KMS-11 (cell line): ENCODE measurements around the gene KCNH2.

Experiments used
- H2AFZ ChIP-seq: fragments of 200-600 bp; sonication (generic); 2 replicates; pipeline ENCODE4 v1.6.1; 2016; ENCODE audit warnings: antibody characterized with exemption, mixed run types, low read depth
- H3K27ac ChIP-seq: fragments of 200-600 bp; sonication (generic); 2 replicates; pipeline ENCODE4 v1.6.1; 2016; ENCODE audit warnings: mild to moderate bottlenecking, mixed run types
- H3K27me3 ChIP-seq: fragments of 200-600 bp; sonication (generic); 2 replicates; pipeline ENCODE4 v1.6.1; 2017; ENCODE audit warnings: mild to moderate bottlenecking, low read depth, mixed run types, moderate library complexity; ENCODE audit not compliant: insufficient read depth
- H3K36me3 ChIP-seq: fragments of 200-600 bp; sonication (generic); 2 replicates; pipeline ENCODE4 v1.6.1; 2017; ENCODE audit warnings: mild to moderate bottlenecking, mixed run types; ENCODE audit not compliant: insufficient read depth
- H3K4me1 ChIP-seq: fragments of 200-600 bp; sonication (generic); 2 replicates; pipeline ENCODE4 v1.6.1; 2016; ENCODE audit warnings: mild to moderate bottlenecking, low read depth, mixed run types; ENCODE audit not compliant: poor library complexity, severe bottlenecking
- H3K4me2 ChIP-seq: fragments of 200-600 bp; sonication (generic); 2 replicates; pipeline ENCODE4 v1.7.0; 2016; ENCODE audit warnings: mild to moderate bottlenecking, mixed run types
- H3K4me3 ChIP-seq: fragments of 200-600 bp; sonication (generic); IDR thresholded peaks from 2 replicates; pipeline ENCODE4 v1.6.1; 2017; ENCODE audit warnings: low read depth, low read length, mixed read lengths; ENCODE audit not compliant: insufficient read depth
- H3K79me2 ChIP-seq: fragments of 200-600 bp; sonication (generic); 2 replicates; pipeline ENCODE4 v1.6.1; 2016; ENCODE audit warnings: low read depth, mixed run types; ENCODE audit not compliant: insufficient read depth
- H3K9ac ChIP-seq: fragments of 200-600 bp; sonication (generic); 2 replicates; pipeline ENCODE4 v1.6.1; 2016; ENCODE audit warnings: mild to moderate bottlenecking, mixed run types
- H4K20me1 ChIP-seq: fragments of 200-600 bp; sonication (generic); 2 replicates; pipeline ENCODE4 v1.6.1; 2016; ENCODE audit warnings: mild to moderate bottlenecking, mixed run types; ENCODE audit not compliant: insufficient read depth
- CTCF ChIP-seq: fragments of 200-600 bp; sonication (generic); conservative IDR thresholded peaks from 2 replicates; pipeline ENCODE4 v1.6.1; 2017; ENCODE audit warnings: low read depth, mild to moderate bottlenecking, antibody characterized with exemption, low read length, moderate library complexity, mixed read lengths

Gene KCNH2

DNA sequence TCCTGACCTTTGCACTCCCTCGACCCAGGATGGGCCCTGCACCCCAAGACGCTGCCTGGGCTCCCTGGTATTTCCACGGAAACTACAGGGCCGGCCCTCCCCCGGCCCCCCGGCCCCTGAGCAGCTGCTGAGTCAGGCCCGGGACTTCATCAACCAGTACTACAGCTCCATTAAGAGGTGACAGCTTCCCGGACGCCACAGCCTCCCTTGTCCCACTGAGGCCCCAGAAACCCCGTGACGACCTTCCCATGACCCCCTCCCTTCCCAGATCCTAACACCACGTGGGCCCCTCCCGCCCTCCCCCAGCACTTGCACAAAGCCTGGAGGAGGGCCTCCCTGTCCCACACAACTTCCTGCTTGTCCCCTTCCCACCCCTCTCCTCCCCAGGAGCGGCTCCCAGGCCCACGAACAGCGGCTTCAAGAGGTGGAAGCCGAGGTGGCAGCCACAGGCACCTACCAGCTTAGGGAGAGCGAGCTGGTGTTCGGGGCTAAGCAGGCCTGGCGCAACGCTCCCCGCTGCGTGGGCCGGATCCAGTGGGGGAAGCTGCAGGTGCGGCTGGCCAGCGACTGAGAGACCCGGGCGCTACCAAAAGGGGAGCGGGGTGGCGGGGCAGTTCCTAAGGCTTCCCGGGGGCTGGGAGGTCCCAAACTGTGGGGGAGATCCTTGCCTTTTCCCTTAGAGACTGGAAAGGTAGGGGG lies 18.4 kb upstream of the KCNH2 start:
- H3K36me3 ChIP-seq, result no peaks in the 10 kb centered on the region

DNA sequence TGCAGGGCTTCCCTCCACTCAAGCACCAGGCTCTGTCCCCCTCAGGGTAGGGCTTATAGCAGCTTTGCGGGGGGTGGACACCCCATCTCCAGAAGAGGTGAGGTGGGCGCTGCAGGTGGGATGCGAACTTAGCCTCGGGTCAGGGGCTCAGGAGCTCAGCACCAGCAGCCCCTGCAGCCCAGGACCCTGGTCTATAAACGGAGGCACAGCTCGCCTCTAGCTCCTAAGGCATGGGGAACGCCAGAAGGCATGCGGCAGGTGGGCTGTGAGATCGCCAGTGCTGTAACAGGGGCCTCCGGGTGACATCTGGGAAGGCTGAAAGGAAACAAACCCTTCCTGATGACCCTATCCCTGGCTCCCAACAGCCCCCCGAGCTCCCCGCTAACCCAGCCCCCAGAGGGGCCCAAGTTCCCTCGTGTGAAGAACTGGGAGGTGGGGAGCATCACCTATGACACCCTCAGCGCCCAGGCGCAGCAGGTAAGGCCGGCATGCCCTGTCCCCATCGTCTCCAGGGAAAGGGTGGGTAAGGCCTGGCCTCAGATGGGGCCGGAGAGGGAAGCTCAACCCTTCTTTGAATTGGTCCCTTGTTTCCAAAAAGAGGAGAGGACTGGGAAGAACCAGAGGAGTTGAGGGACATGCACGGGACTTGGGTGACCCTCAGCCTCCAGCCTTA lies 16.9 kb upstream of the KCNH2 start:
- no peak overlapping the region for H3K9ac ChIP-seq
- H2AFZ ChIP-seq, result no peak overlapping the region
- no peaks in the 10 kb centered on the region for H3K79me2 ChIP-seq
- H3K36me3 ChIP-seq, result no peaks in the 10 kb centered on the region
- no peaks in the 10 kb centered on the region for H3K4me1 ChIP-seq
- peaks cover 37% of the 10 kb centered on the region for H3K27me3 ChIP-seq
- H3K27ac ChIP-seq, result no peak overlapping the region
- H3K4me2 ChIP-seq, result no peak overlapping the region
- no peaks in the 10 kb centered on the region for H4K20me1 ChIP-seq
- no peak for TF ChIP-seq CTCF
- H3K4me3 ChIP-seq, result no peak overlapping the region

More for the DNA sequence above, 18.4 kb upstream of the KCNH2 start:
- H4K20me1 ChIP-seq, result no peaks in the 10 kb centered on the region
- H3K4me2 ChIP-seq, result no peak overlapping the region
- H3K27me3 ChIP-seq, result peaks cover 22% of the 10 kb centered on the region; the same call in 1 of the 2 replicates
- no peak for TF ChIP-seq CTCF
- no peak overlapping the region for H3K9ac ChIP-seq
- H2AFZ ChIP-seq, result no peak overlapping the region
- no peaks in the 10 kb centered on the region for H3K79me2 ChIP-seq
- H3K4me3 ChIP-seq, result no peak overlapping the region
- H3K27ac ChIP-seq, result no peak overlapping the region
- no peaks in the 10 kb centered on the region for H3K4me1 ChIP-seq

DNA sequence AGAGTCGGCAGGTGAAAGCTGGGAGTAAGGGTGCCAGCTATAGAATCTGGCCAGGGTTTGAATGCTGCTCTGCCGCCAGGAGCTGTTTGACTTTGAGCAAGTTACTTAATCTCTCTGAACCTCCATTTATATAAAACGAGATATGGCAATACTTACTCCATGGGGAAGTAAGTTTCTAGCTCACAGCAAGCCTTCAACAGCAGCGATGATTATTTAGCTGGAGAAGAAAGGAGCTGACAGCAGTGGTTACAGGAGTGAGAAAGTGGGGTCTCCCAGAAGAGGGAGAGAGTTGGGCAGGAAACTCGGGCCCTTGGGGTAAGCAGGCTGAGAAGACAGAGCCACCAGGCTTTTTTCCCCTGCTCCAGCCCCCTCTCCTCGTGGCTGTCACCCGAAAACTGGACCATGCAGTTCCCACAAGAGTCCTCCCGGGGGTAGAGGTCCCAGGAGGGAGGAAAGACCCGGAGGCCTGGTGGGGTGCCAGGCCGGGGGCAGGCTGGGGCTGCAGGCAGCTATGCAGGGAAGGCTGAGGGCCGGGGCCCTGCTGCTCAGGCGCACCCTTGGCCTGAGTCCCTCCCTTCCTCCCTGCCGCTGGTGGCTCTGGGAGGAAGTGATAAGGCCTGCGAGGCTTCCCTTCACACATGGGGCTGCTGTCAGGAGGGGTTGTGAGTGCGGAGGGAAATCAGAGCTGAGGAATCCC lies 16.2 kb upstream of the KCNH2 start:
- H3K4me3 ChIP-seq, result no peak overlapping the region
- no peaks in the 10 kb centered on the region for H3K4me1 ChIP-seq
- no peaks in the 10 kb centered on the region for H3K79me2 ChIP-seq
- H3K4me2 ChIP-seq, result no peak overlapping the region
- peaks cover 44% of the 10 kb centered on the region for H3K27me3 ChIP-seq
- no peaks in the 10 kb centered on the region for H3K36me3 ChIP-seq
- H2AFZ ChIP-seq, result no peak overlapping the region
- no peak for TF ChIP-seq CTCF
- H4K20me1 ChIP-seq, result no peaks in the 10 kb centered on the region
- no peak overlapping the region for H3K27ac ChIP-seq
- H3K9ac ChIP-seq, result no peak overlapping the region

DNA sequence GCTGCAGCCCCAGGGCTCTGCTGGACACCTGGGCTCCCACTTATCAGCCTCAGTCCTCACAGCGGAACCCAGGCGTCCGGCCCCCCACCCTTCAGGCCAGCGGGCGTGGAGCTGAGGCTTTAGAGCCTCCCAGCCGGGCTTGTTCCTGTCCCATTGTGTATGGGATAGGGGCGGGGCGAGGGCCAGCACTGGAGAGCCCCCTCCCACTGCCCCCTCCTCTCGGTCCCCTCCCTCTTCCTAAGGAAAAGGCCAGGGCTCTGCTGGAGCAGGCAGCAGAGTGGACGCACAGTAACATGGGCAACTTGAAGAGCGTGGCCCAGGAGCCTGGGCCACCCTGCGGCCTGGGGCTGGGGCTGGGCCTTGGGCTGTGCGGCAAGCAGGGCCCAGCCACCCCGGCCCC lies 15.4 kb upstream of the KCNH2 start:
- H3K79me2 ChIP-seq, result no peaks in the 10 kb centered on the region
- H3K4me1 ChIP-seq, result no peaks in the 10 kb centered on the region
- no peak overlapping the region for H3K4me3 ChIP-seq
- peaks cover 52% of the 10 kb centered on the region for H3K27me3 ChIP-seq
- H3K4me2 ChIP-seq, result no peak overlapping the region
- H3K9ac ChIP-seq, result no peak overlapping the region
- no peak overlapping the region for H2AFZ ChIP-seq
- no peak for TF ChIP-seq CTCF
- H4K20me1 ChIP-seq, result no peaks in the 10 kb centered on the region
- H3K27ac ChIP-seq, result no peak overlapping the region
- H3K36me3 ChIP-seq, result no peaks in the 10 kb centered on the region
